Brain pericyte (primary cell): ENCODE data around the gene NDUFB3.
"Not testable (repeated sequence)": the region's sequence is repeated elsewhere in the genome, so short reads cannot be mapped to it uniquely, and the experiment has no call there.

Experiments used
- DNase-seq: peaks from one replicate; pipeline ENCODE4 v3.0.0-alpha.2; 2012; ENCODE audit warnings: low read depth, low spot score

The NDUFB3 gene

DNA sequence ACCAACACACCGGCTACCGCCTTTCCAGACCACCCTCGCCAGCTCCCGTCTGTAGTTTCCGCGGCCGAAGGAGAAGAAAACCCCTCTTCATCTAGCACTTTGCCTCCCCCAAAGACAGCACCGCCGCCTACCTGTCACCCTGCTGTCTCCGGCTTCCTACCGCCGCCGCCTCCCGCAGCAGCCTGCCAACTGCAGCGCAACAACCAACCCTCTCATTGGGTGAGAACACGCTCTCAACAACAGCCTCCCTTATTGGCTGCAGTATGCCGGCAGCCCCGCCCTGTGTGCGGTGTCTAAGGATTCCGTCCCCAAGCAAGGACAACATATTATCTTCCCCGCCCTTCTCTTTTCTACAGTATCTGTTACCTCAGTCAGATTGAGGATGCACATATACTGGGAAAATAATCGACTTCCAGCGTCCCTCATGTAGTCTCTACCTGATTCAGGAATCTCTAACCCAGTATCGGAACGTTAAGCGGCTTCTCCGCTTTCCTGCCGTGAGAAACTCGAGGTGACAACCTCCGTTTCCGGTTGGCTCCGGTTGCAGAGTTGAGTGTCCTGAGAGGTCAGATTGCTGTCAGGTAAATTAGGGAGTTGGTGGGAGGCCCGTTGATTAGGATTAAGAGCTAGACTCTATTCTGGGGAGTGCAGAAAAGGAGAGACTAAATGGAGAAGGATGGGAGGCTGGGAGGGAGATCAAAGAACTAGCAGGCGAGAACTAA, at the start of gene NDUFB3, which contains the start of gene HYCC2:
TSS of gene NDUFB3 (plus strand) at position 523 of the 722 bp plus-strand sequence. CDS start 6,882 bp downstream, outside the sequence.
TSS of gene HYCC2 (minus strand) at position 193 of the 722 bp plus-strand sequence. CDS start 47,662 bp downstream, outside the sequence.
- DNase-seq, result peak; percentile 87

- no peak for DNase-seq
Observed at GRCh38 chr2:201024518-201024917, 47.3 kb upstream of the NDUFB3 start.

DNA sequence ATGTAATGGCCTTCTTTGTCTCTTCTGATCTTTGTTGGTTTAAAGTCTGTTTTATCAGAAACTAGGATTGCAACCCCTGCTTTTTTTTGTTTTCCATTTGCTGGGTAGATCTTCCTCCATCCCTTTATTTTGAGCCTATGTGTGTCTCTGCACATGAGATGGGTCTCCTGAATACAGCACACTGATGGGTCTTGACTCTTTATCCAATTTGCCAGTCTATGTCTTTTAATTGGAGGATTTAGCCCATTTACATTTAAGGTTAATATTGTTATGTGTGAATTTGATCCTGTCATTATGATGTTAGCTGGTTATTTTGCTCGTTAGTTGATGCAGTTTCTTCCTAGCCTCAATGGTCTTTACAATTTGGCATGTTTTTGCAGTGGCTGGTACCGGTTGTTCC, 37.4 kb upstream of the NDUFB3 start:
- DNase-seq, result not testable (repeated sequence)

DNA sequence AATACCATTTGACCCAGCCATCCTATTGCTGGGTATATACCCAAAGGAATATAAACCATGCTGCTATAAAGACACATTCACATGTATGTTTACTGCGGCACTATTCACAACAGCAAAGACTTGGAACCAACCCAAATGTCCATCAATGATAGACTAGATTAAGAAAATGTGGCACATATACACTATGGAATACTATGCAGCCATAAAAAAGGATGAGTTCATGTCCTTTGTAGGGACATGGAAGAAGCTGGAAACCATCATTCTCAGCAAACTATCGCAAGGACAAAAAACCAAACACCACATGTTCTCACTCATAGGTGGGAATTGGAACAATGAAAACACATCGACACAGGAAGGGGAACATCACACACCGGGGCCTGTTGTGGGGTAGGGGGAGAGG, 33.4 kb upstream of the NDUFB3 start:
- DNase-seq, result not testable (repeated sequence)

GRCh38 chr2:201038855-201039254, 32.9 kb upstream of the NDUFB3 start:
- no peak for DNase-seq

GRCh38 chr2:201040867-201041628, 30.8 kb upstream of the NDUFB3 start:
- DNase-seq, result no peak

- DNase-seq, result not testable (repeated sequence)
Observed at GRCh38 chr2:201042451-201042850, 29.4 kb upstream of the NDUFB3 start.

GRCh38 chr2:201043050-201043449, 28.8 kb upstream of the NDUFB3 start:
- not testable (repeated sequence) for DNase-seq

DNA sequence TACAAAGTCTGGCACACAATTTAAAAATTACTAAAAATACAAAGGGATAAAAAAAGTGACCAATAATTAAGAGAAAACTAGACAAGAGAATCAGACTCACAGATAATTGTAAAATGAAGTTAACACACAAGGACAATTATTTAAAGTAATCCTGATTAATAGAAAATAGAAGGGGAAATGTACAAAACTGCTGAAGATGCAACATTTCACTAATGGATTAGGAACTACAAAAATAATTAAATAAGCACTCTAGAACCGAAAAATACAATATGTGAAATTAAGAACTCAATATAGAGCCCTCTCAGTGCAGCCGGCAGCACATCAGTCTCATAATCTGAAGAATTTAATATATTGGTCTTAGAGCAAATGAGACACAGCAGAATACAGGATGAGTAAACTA, 24.9 kb upstream of the NDUFB3 start:
- no peak for DNase-seq

DNA sequence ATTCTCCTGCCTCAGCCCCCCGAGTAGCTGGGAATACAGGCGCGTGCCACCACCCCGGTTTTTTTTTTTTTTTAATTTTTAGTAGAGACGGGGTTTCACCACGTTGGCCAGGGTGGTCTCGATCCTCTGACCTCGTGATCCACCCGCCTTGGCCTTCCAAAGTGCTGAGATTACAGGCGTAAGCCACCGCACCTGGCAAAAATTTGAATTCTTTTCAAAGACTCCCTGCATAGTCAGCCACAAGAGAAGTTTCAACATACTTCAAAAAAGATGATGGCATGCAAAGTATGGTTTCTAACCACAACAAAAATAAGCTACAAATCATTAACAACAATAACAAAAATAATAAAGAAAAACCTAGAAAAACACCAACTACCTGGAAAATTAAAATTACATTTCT, 22.3 kb upstream of the NDUFB3 start:
- DNase-seq, result no peak

- DNase-seq, result no peak
Observed at GRCh38 chr2:201057087-201057521, 14.7 kb upstream of the NDUFB3 start.

DNA sequence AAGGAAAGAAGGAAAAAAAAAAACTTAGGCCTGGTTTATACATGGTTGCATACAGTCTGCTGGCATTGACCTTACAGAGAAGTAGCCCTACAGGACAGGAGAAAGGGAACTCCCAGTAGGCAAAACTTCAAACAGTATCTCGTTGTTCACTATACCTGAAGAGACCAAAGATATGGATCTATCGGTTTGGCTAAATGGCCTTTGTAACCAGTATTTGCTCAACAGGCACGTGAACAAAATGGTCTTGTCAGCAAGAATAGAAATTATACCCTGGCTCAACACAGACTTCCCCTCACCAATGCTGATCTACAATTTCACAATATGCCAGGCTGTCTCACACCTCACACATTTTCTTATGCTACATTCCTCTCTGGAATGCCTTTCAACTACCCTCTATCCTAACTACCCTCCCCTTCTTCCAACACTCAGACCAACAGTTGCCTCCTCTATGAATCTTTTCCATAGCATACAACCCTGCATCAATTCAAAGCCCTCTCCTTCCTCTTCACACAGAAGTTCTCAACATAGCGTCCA, 14.0 kb upstream of the NDUFB3 start:
- no peak for DNase-seq

DNA sequence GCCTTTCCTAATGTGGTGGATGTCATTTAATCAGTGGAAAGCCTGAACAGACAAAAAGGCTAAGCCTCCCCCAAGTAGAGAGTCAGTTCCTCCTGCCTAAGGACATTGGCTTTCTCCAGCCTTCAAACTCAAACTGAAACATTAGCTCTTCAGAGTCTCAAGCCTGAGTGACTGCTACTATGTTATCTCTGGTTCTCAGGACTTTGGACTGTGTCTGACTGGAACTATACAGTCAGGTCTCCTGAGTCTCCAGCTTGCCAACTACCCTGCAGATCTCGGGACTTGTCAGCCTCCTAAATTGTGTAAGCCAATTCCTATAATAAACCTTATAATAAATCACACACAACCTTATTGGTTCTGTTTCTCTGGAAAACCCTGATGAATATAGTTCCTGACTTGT, 12.9 kb upstream of the NDUFB3 start:
- DNase-seq, result no peak

DNA sequence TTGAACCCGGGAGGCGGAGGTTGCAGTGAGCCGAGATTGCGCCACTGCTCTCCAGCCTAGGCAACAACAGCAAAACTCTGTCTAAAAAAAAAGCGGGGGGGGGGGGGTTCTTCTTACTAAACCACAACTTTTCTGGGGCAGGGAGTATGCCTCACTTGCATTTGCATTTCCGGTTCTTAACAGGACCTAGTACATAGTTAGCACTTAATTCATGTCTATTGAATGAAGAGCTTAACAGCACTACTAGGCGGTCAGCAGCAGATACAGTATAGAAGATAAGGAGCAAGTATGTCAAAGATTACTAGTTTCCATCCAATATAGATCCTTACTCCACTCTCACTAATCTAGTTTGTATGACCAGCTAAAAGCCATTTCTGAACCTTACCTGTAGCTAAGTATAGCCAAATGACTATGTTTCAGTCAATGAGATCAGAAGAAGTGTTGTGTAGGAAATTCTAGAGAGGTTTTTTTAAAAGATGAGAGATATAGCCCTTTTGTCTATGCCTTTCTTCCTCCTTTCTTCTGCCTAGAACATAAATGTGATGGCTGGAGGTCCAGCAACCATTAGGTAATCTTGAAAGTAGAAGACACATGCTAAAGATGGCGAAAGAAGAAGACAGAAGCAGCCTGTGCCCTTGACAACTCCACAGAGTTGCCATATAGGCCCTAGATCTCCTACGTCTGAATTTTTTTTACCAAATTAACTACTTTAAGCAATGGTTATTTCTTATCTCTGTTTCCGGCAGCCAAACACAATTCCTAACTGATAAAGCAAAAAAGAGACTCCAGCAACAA, 11.6 kb upstream of the NDUFB3 start:
- no peak for DNase-seq

DNA sequence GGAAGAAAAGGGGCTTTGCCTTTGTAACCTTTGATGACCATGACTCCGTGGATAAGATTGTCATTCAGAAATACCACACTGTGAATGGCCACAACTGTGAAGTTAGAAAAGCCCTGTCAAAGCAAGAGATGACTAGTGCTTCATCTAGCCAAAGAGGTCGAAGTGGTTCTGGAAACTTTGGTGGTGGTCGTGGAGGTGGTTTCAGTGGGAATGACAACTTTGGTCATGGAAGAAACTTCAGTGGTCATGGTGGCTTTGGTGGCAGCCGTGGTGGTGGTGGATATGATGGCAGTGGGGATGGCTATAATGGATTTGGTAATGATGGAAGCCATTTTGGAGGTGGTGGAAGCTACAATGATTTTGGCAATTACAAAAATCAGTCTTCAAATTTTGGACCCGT, 8.3 kb upstream of the NDUFB3 start:
- DNase-seq, result not testable (repeated sequence)

GRCh38 chr2:201064797-201065329, 6.9 kb upstream of the NDUFB3 start:
- no peak for DNase-seq

- no peak for DNase-seq
Observed at GRCh38 chr2:201070948-201071478, 788 bp upstream of the NDUFB3 start.

- DNase-seq, result no peak
Observed at GRCh38 chr2:201072201-201072530, 365 bp downstream of the NDUFB3 start.

GRCh38 chr2:201073071-201073470, 1.3 kb downstream of the NDUFB3 start:
- no peak for DNase-seq

GRCh38 chr2:201074996-201075395, 3.2 kb downstream of the NDUFB3 start:
- DNase-seq, result no peak

- no peak for DNase-seq
Observed at GRCh38 chr2:201084863-201085262, 13.1 kb downstream of the NDUFB3 start.
